Gastroesophageal sphincter (tissue), 3 donors: ENCODE measurements around the gene IL13RA2.

ENCODE experiments used
- EP300 ChIP-seq: sonication (generic); formaldehyde crosslinking; IDR thresholded peaks from one replicate; pipeline ENCODE4 v1.6.1; 2017; ENCODE audit warnings: antibody characterized with exemption, mild to moderate bottlenecking
- POLR2A ChIP-seq, 2 donors: fragments of 450-650 bp; IDR thresholded peaks; one replicate each; pipeline ENCODE4 v1.6.1; 2017; ENCODE audit warnings: antibody characterized with exemption in 2 of 2, mild to moderate bottlenecking in 2 of 2, moderate library complexity in 1 of 2
- POLR2AphosphoS5 ChIP-seq: sonication (generic); formaldehyde crosslinking; IDR thresholded peaks from one replicate; pipeline ENCODE4 v1.6.1; 2017; ENCODE audit warnings: antibody characterized with exemption
- TF ChIP-seq, protein P1 (sequence below), 4 experiments: fragments of 200-600 bp in 2 of 4; fragments of 450-650 bp in 2 of 4; sonication (generic) in 1 of 4; IDR thresholded peaks; one replicate each; pipeline ENCODE4 v1.5.1; 2017 to 2019; ENCODE audit warnings: antibody characterized with exemption in 4 of 4, mild to moderate bottlenecking in 2 of 4, moderate library complexity in 2 of 4

GRCh38 chrX:115018944-115019343 lies 1.5 kb upstream of the IL13RA2 start:
- TF ChIP-seq, protein P1, sequence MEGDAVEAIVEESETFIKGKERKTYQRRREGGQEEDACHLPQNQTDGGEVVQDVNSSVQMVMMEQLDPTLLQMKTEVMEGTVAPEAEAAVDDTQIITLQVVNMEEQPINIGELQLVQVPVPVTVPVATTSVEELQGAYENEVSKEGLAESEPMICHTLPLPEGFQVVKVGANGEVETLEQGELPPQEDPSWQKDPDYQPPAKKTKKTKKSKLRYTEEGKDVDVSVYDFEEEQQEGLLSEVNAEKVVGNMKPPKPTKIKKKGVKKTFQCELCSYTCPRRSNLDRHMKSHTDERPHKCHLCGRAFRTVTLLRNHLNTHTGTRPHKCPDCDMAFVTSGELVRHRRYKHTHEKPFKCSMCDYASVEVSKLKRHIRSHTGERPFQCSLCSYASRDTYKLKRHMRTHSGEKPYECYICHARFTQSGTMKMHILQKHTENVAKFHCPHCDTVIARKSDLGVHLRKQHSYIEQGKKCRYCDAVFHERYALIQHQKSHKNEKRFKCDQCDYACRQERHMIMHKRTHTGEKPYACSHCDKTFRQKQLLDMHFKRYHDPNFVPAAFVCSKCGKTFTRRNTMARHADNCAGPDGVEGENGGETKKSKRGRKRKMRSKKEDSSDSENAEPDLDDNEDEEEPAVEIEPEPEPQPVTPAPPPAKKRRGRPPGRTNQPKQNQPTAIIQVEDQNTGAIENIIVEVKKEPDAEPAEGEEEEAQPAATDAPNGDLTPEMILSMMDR (IDR thresholded peaks at IDR 0.05): no peak
- no peak for TF ChIP-seq POLR2A (IDR thresholded peaks at IDR 0.05)
- no peak for TF ChIP-seq EP300
- no peak for TF ChIP-seq POLR2AphosphoS5
